HL-60 (cell line): ENCODE measurements around the gene IL1RAPL2.

Experiments
- DNase-seq, 2 experiments: peaks; one replicate each; pipeline ENCODE4 v3.0.0-alpha.2; 2010 to 2020; ENCODE audit warnings: low read depth in 1 of 2, low spot score in 1 of 2
- H3K27ac ChIP-seq: fragments of 250-450 bp; sonication (Bioruptor Pico); replicated peaks from 2 replicates; pipeline ENCODE4 v1.5.1; 2020; ENCODE audit warnings: mild to moderate bottlenecking, moderate library complexity
- H3K27me3 ChIP-seq: fragments of 250-450 bp; sonication (Bioruptor Pico); 2 replicates; pipeline ENCODE4 v1.5.1; 2021; ENCODE audit warnings: mild to moderate bottlenecking, moderate library complexity; ENCODE audit not compliant: insufficient read depth, poor library complexity, severe bottlenecking
- H3K4me3 ChIP-seq: replicated peaks from 2 replicates; pipeline ENCODE4 v1.5.1; 2011; ENCODE audit warnings: mild to moderate bottlenecking, control low read depth, low read length; ENCODE audit not compliant: insufficient read depth
- GABPA ChIP-seq: IDR thresholded peaks from 2 replicates; pipeline ENCODE4 v1.6.1; 2012; ENCODE audit warnings: low read depth
- POLR2AphosphoS5 ChIP-seq: IDR thresholded peaks from 2 replicates; pipeline ENCODE4 v1.6.1; 2012; ENCODE audit warnings: low read depth
- REST ChIP-seq: IDR thresholded peaks from 2 replicates; pipeline ENCODE4 v1.6.1; 2012; ENCODE audit warnings: low read depth; ENCODE audit not compliant: insufficient replicate concordance
- SPI1 ChIP-seq: IDR thresholded peaks from 2 replicates; pipeline ENCODE4 v1.6.1; 2012; ENCODE audit warnings: low read depth, mild to moderate bottlenecking, borderline replicate concordance
- TF ChIP-seq, protein P1 (sequence below): IDR thresholded peaks from one replicate; pipeline ENCODE4 v1.5.1; 2011; ENCODE audit warnings: low read length, control low read depth, inconsistent platforms; ENCODE audit not compliant: insufficient read depth

The IL1RAPL2 gene

DNA sequence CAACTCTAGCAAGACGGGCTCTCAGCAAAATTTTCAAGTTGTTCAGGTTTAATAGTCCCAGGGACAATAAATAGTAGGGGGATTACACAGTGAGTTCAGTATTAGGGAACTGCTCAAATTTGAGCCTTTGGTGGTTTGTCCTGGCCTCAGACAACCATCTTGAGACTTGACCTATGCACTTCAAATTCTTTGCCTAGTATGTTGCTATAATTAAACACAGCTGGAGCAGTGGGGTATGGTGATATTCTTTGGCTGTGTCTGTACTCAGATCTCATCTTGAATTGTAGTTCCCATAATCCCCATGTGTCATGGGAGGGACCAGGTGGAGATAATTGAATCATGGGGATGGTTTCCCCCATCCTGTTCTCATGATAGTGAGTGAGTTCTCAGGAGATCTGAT lies 697.8 kb downstream of the IL1RAPL2 start:
- H3K27ac ChIP-seq: no peak overlapping the region
- TF ChIP-seq SPI1 (no peak), REST (no peak), POLR2AphosphoS5 (no peak), GABPA (no peak)
- TF ChIP-seq, protein P1, sequence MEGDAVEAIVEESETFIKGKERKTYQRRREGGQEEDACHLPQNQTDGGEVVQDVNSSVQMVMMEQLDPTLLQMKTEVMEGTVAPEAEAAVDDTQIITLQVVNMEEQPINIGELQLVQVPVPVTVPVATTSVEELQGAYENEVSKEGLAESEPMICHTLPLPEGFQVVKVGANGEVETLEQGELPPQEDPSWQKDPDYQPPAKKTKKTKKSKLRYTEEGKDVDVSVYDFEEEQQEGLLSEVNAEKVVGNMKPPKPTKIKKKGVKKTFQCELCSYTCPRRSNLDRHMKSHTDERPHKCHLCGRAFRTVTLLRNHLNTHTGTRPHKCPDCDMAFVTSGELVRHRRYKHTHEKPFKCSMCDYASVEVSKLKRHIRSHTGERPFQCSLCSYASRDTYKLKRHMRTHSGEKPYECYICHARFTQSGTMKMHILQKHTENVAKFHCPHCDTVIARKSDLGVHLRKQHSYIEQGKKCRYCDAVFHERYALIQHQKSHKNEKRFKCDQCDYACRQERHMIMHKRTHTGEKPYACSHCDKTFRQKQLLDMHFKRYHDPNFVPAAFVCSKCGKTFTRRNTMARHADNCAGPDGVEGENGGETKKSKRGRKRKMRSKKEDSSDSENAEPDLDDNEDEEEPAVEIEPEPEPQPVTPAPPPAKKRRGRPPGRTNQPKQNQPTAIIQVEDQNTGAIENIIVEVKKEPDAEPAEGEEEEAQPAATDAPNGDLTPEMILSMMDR: no peak
- H3K27me3 ChIP-seq: no peaks in the 10 kb centered on the region
- no peak for DNase-seq
- no peak overlapping the region for H3K4me3 ChIP-seq

- no peaks in the 10 kb centered on the region for H3K27me3 ChIP-seq
- no peak overlapping the region for H3K4me3 ChIP-seq
- no peak overlapping the region for H3K27ac ChIP-seq
- no peak for DNase-seq
- TF ChIP-seq REST (no peak), SPI1 (no peak), GABPA (no peak), POLR2AphosphoS5 (no peak)
- TF ChIP-seq, protein P1: no peak
These were observed 699.1 kb downstream of the IL1RAPL2 start for GRCh38 chrX:105265093-105265492.

GRCh38 chrX:105266456-105266855 lies 700.5 kb downstream of the IL1RAPL2 start:
- DNase-seq: no peak
- H3K27me3 ChIP-seq: no peaks in the 10 kb centered on the region
- TF ChIP-seq SPI1 (no peak), GABPA (no peak), POLR2AphosphoS5 (no peak), REST (no peak)
- TF ChIP-seq, protein P1: no peak
- no peak overlapping the region for H3K4me3 ChIP-seq
- no peak overlapping the region for H3K27ac ChIP-seq
